ENCODE data around the gene CDK5. TPM values are rescaled to one million over a fixed set of nuclear protein-coding genes. Genes with fewer than 3 reads are reported as not detected.

Gene CDK5
- total and polyA plus RNA-seq, 9 of the 15 experiments (the other 6 are each of a cell fraction or from before 2014, with no cell fraction given) = 3.2 to 38.0 (median 27.5) TPM

DNA sequence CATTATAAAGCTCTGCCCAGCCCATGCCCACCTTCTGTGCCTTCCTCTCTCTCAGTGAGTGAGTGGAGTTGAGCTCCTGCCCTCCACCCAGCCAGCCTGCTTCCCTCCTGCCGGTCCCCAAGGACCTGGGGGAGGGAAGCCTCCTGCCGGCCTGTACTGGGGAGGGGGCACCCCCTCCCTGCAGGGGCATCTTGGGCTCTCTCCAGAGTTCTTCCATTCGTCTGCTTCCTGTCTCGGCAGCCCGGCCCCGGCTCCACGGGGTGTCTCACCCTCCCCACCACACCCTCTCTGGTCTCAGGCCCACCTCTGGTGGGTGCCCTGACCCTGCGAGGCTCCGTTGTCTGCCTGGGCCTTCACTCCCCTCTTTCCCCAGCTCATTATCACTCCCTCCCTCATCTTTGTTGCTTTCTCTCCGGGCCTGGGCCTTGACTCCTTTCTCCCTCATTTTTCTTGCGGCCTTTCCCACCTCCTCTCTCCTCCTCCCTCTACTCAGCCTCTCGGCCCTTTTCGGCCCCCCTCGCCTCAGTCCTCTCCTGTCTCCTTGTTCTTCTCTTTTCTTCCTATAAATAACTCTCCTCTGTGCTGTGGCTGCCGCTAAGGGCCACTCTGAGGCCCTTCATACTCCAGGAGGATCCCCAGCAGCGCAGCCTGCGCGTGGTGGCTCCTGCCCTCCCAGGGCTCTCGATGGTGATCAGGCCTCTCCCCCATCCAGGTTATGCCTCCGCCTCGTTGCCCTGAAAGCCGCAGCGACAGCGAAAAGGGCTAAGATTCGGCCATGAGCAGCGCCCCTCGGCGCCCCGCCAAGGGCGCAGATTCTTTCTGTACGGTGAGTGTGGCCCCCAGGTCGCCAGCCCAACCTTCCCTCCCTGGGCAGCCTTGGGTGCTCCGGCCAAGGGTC lies 3.8 kb upstream of the CDK5 start (continued):
- TF ChIP-seq, protein P1, sequence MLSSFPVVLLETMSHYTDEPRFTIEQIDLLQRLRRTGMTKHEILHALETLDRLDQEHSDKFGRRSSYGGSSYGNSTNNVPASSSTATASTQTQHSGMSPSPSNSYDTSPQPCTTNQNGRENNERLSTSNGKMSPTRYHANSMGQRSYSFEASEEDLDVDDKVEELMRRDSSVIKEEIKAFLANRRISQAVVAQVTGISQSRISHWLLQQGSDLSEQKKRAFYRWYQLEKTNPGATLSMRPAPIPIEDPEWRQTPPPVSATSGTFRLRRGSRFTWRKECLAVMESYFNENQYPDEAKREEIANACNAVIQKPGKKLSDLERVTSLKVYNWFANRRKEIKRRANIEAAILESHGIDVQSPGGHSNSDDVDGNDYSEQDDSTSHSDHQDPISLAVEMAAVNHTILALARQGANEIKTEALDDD (IDR thresholded peaks at IDR 0.05) = no peak
- TF ChIP-seq ZNF124 (CRISPR knock-in tag; IDR thresholded peaks at IDR 0.05) (no peak), GABPB1 (CRISPR knock-in tag; IDR thresholded peaks at IDR 0.05) (0 out of 2 replicates have a peak, but pooled peaks have one; percentile 12), BACH1 (tag; IDR thresholded peaks at IDR 0.05) (no peak), ZFX (CRISPR knock-in tag; IDR thresholded peaks at IDR 0.05) (peak; percentile 58), NCOR1 (IDR thresholded peaks at IDR 0.05) (no peak), ZNF41 (CRISPR knock-in tag; conservative IDR thresholded peaks at IDR 0.05) (no peak), XRCC5 (IDR thresholded peaks at IDR 0.05; ENCODE audit: low read depth, low read length) (0 out of 2 replicates have a peak, but pooled peaks have one; percentile 63)
- TF ChIP-seq, protein P2, sequence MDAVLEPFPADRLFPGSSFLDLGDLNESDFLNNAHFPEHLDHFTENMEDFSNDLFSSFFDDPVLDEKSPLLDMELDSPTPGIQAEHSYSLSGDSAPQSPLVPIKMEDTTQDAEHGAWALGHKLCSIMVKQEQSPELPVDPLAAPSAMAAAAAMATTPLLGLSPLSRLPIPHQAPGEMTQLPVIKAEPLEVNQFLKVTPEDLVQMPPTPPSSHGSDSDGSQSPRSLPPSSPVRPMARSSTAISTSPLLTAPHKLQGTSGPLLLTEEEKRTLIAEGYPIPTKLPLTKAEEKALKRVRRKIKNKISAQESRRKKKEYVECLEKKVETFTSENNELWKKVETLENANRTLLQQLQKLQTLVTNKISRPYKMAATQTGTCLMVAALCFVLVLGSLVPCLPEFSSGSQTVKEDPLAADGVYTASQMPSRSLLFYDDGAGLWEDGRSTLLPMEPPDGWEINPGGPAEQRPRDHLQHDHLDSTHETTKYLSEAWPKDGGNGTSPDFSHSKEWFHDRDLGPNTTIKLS (IDR thresholded peaks at IDR 0.05; ENCODE audit: borderline replicate concordance, low read depth) = no peak
- TF ChIP-seq, protein P3, sequence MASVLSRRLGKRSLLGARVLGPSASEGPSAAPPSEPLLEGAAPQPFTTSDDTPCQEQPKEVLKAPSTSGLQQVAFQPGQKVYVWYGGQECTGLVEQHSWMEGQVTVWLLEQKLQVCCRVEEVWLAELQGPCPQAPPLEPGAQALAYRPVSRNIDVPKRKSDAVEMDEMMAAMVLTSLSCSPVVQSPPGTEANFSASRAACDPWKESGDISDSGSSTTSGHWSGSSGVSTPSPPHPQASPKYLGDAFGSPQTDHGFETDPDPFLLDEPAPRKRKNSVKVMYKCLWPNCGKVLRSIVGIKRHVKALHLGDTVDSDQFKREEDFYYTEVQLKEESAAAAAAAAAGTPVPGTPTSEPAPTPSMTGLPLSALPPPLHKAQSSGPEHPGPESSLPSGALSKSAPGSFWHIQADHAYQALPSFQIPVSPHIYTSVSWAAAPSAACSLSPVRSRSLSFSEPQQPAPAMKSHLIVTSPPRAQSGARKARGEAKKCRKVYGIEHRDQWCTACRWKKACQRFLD (CRISPR knock-in tag; IDR thresholded peaks at IDR 0.05) = no peak
- TF ChIP-seq, protein P4, sequence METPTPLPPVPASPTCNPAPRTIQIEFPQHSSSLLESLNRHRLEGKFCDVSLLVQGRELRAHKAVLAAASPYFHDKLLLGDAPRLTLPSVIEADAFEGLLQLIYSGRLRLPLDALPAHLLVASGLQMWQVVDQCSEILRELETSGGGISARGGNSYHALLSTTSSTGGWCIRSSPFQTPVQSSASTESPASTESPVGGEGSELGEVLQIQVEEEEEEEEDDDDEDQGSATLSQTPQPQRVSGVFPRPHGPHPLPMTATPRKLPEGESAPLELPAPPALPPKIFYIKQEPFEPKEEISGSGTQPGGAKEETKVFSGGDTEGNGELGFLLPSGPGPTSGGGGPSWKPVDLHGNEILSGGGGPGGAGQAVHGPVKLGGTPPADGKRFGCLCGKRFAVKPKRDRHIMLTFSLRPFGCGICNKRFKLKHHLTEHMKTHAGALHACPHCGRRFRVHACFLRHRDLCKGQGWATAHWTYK (CRISPR knock-in tag; IDR thresholded peaks at IDR 0.05) = no peak

All from K562 (cell line).